ENCODE results near the gene RTN4R. TPM values are rescaled to one million over a fixed set of nuclear protein-coding genes. Genes with fewer than 3 reads are reported as not detected.
A peak's percentile ranks its signal among the peaks of the same experiment; 100 is the strongest.

RTN4R gene
- total and polyA plus RNA-seq, 2 of the 8 experiments (the other 6 are each of a cell fraction or from before 2014, with no cell fraction given) = 21.8 to 41.3 TPM

- H3K18ac ChIP-seq (ENCODE audit: extremely low read depth, low read length) = no peak overlapping the region; the same call in 1 of the 2 replicates
- POLR2A ChIA-PET (ENCODE audit: partially characterized antibody) = no interaction called here
- no peak overlapping the region for H2BK20ac ChIP-seq (ENCODE audit: low read length)
- H3K27me3 ChIP-seq (replicated peaks in 1 of 4; ENCODE audit: control insufficient read depth in 3 of 4, extremely low read depth in 1 of 4, insufficient read depth in 3 of 4, low read length in 3 of 4) = no peaks in the 10 kb centered on the region; a peak in 2 of 7 replicates
- H3K4ac ChIP-seq (replicated peaks; ENCODE audit: insufficient read length, low read depth, low read length) = no peak overlapping the region
- H3K79me2 ChIP-seq (ENCODE audit: control insufficient read depth in 1 of 2, insufficient read depth in 2 of 2, low read length in 2 of 2) = peaks cover 0 to 9% of the 10 kb centered on the region in 2 experiments; a peak in 1 of 4 replicates
- H3K9ac ChIP-seq (replicated peaks in 1 of 4; ENCODE audit: extremely low read depth in 1 of 4, low read depth in 3 of 4, low read length in 3 of 4) = peak overlapping the region in 3 of 4 experiments; percentile 29 to 78 (median 51); a peak in 3 of 7 replicates
- H2BK120ac ChIP-seq (replicated peaks; ENCODE audit: low read depth, low read length) = no peak overlapping the region
- CTCF ChIA-PET (ENCODE audit: partially characterized antibody) = no interaction called here
- H2BK12ac ChIP-seq (ENCODE audit: low read depth, low read length) = no peak overlapping the region
- H3K4me2 ChIP-seq (ENCODE audit: insufficient read depth in 1 of 2, low read depth in 2 of 2, low read length in 2 of 2) = peak overlapping the region; percentile 58 to 83
- no peak overlapping the region for H4K5ac ChIP-seq (ENCODE audit: insufficient read length, low read depth, low read length)
- peak overlapping the region; percentile 5; the same call in 1 of the 2 replicates for H4K8ac ChIP-seq (ENCODE audit: extremely low read depth, insufficient read depth, low read length)
- FAIRE-seq (no peak), DNase-seq (ENCODE audit: low read depth in 1 of 2, low spot score in 2 of 2) (peak in 1 of 2 experiments; percentile 59)
- H3K36me3 ChIP-seq (ENCODE audit: control insufficient read depth in 2 of 4, insufficient read depth in 4 of 4, low read length in 3 of 4) = no peaks in the 10 kb centered on the region
- H3K56ac ChIP-seq (replicated peaks; ENCODE audit: insufficient read length, low read depth, low read length) = no peak overlapping the region
- H3K14ac ChIP-seq (ENCODE audit: insufficient read length) = no peak overlapping the region
- peaks cover 0 to 10% (median 7%) of the 10 kb centered on the region in 4 experiments; a peak in 5 of 7 replicates for H3K4me1 ChIP-seq (replicated peaks in 1 of 4; ENCODE audit: control insufficient read depth in 3 of 4, insufficient read depth in 4 of 4, low read length in 3 of 4)
- no peak overlapping the region for H2AK5ac ChIP-seq (ENCODE audit: low read depth, low read length)
- peaks cover 3% of the 10 kb centered on the region; the same call in 1 of the 2 replicates for H3K79me1 ChIP-seq (ENCODE audit: low read depth, low read length)
- H4K91ac ChIP-seq (replicated peaks; ENCODE audit: insufficient read length, low read length) = no peak overlapping the region
- no peaks in the 10 kb centered on the region for H3K9me3 ChIP-seq (ENCODE audit: insufficient read depth in 2 of 2, low read depth in 1 of 2, low read length in 1 of 2)
- no peaks in the 10 kb centered on the region for H4K20me1 ChIP-seq (replicated peaks in 1 of 2; ENCODE audit: control insufficient read depth in 1 of 2, insufficient read depth in 2 of 2, low read length in 2 of 2)
- peak overlapping the region; percentile 30 to 64 (median 51) for H3K4me3 ChIP-seq (ENCODE audit: extremely low read depth in 1 of 4, insufficient read depth in 2 of 4, low read depth in 3 of 4, low read length in 4 of 4)
- no peak overlapping the region for H3K23ac ChIP-seq (ENCODE audit: insufficient read length)
- peaks cover 3% of the 10 kb centered on the region; the same call in 1 of the 2 replicates for H3K23me2 ChIP-seq (ENCODE audit: low read depth, low read length)
- no peak overlapping the region for H2BK15ac ChIP-seq (ENCODE audit: low read length)
- 0% methylated on average over 3 of the region's 101 CpGs; no CpG with 5 or more reads in 1 of the 2 experiments for WGBS, 2 experiments (ENCODE audit: extremely low coverage in 1 of 2, insufficient coverage in 1 of 2, insufficient read length in 1 of 2, insufficient replicate concordance in 2 of 2, low coverage in 1 of 2, low lambda C conversion rate in 2 of 2, missing lambda C conversion rate in 1 of 2)
- H3K27ac ChIP-seq (ENCODE audit: low read depth, low read length) = no peak overlapping the region
- no peak overlapping the region for H2BK5ac ChIP-seq (ENCODE audit: low read depth, low read length)
- H2AFZ ChIP-seq (ENCODE audit: low read length) = no peak overlapping the region
- TF ChIP-seq GTF2F1 (IDR thresholded peaks at IDR 0.05; ENCODE audit: borderline replicate concordance, low read depth, low read length) = no peak
- 0 out of 2 replicates have a peak, but pooled peaks have one; percentile 22 for TF ChIP-seq PHF8 (conservative IDR thresholded peaks at IDR 0.05; ENCODE audit: low read depth, low read length)
- peak; percentile 27 for TF ChIP-seq KDM4A (IDR thresholded peaks at IDR 0.05; ENCODE audit: low read depth, low read length, severe bottlenecking)
- no peak for TF ChIP-seq CEBPB (IDR thresholded peaks at IDR 0.05; ENCODE audit: low read depth, low read length)
- TF ChIP-seq E2F6 (IDR thresholded peaks at IDR 0.05) = peak; percentile 71
- TF ChIP-seq EGR1 (IDR thresholded peaks at IDR 0.05; ENCODE audit: borderline replicate concordance, low read depth, low read length) = 0 out of 2 replicates have a peak, but pooled peaks have one; percentile 14
These were observed 458 bp downstream of the RTN4R start for GRCh38 chr22:20267441-20268278.

Data from H1 (cell line).